HG02938 (cell line): Measurements from ENCODE around the gene LIPJ.

Experiments
- ATAC-seq: cut with Tn5 transposase; IDR thresholded peaks from one replicate; pipeline ENCODE4 v1.9.1; 2021; ENCODE audit warnings: mild to moderate bottlenecking, moderate library complexity; ENCODE audit not compliant: unreplicated experiment

The LIPJ gene

GRCh38 chr10:88594482-88594881 is 7.9 kb downstream of the LIPJ start:
- no peak for ATAC-seq

DNA sequence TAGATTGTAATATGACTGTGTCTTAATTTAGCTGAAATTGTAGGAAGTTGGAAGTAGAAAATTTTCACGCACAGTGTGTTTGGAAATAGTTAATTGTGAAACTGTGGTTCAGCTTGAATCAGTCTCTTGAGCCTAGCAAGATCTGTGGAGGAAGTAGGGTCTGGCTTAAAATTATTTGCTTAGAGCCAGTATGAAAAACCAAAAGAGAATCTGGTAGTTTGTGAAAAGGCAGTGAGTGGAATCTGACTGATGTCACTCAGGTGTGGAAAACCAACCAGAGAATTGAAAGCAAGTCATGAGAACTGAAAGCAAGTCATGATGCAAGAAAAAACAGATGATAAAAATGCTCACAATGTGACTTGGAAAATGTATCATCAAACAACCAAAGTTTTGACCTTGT is 11.5 kb downstream of the LIPJ start:
- ATAC-seq: peak; percentile 88

- ATAC-seq: peak; percentile 65
These were observed 21.6 kb downstream of the LIPJ start for GRCh38 chr10:88608052-88608732.

DNA sequence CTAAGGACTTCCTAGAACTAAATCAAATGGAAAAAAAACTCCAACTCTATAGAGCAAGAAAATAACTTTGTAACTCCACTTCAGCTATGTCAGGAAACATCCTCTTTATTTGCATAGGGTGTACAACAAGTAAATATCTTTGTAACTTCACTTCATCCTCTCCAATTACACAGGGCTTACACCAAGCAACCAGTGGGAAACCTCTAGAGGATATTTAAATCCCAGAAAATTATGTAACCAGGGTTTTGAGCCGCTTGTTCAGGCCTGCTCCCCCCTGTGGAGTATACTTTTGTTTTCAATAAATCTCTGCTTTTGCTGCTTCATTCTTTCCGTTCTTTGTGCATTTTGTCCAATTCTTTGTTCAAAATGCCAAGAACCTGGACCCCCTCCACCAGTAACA is 22.2 kb downstream of the LIPJ start:
- no peak for ATAC-seq

- ATAC-seq: no peak
These were observed 29.9 kb downstream of the LIPJ start for GRCh38 chr10:88616250-88616977.

GRCh38 chr10:88617772-88618300 is 31.3 kb downstream of the LIPJ start:
- ATAC-seq: no peak

- ATAC-seq: no peak
These were observed 31.9 kb downstream of the LIPJ start for GRCh38 chr10:88618496-88618895.

DNA sequence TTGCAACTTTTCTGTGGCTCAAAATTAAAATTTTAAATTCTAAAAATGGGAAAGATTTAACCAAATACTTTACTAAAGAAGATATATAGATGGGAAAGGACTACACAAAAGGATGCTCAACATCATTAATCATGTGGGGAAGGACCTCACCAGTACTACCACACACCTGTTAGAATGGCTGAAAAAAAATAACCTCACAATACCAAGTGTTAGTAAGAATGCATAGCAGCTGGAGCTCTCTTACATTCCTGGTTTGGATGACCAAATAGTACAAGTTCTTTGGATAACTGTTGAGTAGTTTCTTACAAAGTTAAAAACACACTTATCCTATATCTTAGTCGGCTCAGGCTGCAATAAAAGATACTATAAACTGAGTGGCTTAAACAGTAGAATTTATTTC is 33.9 kb downstream of the LIPJ start:
- ATAC-seq: no peak

DNA sequence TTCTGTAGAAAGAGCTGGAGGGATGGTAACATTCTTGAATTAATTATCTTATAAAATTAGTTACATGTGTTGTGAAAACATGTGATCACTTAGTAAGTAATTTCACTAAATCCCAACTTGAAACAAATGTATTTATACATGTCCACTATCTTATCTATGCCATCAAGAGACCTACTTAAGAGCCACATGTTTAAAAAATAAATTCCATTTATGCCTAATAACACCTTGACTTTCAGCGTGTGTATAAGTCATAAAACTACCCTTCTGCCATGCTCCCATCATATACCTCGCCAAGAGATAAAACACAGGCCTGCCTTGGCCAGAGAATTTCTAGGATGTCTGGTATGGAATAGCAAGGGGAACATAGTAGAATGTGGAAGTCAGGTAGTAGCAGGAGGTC is 37.3 kb downstream of the LIPJ start:
- ATAC-seq: no peak

- ATAC-seq: no peak
These were observed 38.3 kb downstream of the LIPJ start for GRCh38 chr10:88624840-88625239.

- no peak for ATAC-seq
These were observed 53.6 kb downstream of the LIPJ start for GRCh38 chr10:88640186-88640585.

DNA sequence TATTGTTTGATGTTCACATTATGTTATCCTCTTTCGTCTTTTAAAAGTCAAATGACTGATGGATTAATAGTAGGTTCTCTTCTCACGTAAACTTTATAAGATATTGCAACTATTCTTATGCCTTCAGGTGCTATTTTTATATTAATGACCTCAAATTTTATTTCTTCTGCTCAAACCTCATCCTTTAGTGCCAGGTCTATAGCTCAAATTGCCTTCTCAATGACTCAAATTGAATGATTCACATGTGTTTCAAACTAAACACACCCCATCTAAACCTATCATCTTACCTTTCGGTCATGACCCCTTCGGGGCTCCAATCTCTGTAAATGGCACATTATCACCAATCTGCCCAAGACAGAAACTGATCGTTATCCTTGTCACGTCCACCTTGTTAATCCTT is 55.6 kb downstream of the LIPJ start:
- ATAC-seq: no peak

DNA sequence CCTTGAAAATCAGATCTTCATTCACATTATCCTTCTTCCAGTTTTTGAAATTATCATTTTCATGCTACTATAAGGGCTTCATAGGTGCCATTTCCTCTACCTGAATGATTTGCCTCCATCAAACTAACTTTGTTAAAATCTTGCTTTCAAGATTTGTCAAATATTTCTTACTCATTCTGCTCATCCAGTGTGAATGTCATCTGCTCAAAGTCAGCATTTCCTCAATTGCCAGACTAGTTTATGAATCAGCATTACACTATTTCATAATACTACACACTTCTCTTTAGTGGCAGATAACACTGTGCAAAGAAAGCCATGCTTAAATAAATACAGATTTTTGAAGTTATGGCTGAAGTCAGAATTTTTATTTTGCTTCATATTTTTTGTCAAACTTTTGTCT is 56.4 kb downstream of the LIPJ start:
- ATAC-seq: no peak

DNA sequence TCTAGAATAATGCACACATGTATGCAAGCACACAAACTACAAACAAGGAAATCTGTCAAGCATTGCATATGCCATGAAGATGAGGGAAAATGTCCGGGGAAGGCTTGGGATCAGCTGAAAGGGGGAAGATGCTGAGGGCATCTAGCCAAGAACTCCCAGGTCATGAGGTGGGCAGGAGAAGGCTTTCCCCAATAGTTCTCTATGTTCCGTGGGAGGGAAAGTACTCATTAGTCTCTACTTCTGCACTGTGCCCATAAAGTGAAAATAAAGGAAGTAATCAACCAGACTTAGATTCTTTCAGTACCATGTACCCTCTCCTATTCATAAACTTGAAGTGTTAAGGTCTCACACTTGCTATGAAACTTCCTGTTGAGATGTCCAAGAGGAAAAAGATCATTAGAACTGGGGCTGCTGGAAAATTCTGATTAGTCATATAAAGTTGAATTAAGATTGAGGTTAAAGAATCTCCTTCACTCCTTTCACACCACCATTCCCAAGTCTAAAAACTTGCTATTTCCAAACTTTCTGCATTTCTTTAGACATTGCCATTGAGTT is 60.6 kb downstream of the LIPJ start:
- no peak for ATAC-seq

- no peak for ATAC-seq
These were observed 64.6 kb downstream of the LIPJ start for GRCh38 chr10:88651101-88651551.

- no peak for ATAC-seq
These were observed 66.1 kb downstream of the LIPJ start for GRCh38 chr10:88652616-88653015.
